OCI-LY3 (cell line): ENCODE data around the gene SLC16A9.

Experiments
- CTCF ChIP-seq: fragments of 200-600, 300-600 bp; sonication (generic); IDR thresholded peaks from 2 replicates; pipeline ENCODE4 v1.5.1; 2014; ENCODE audit warnings: antibody characterized with exemption, low read length, low read depth
- EZH2phosphoT487 ChIP-seq: fragments of 200-600 bp; shearing (Covaris generic); IDR thresholded peaks from 2 replicates; pipeline ENCODE4 v1.6.1; 2018; ENCODE audit warnings: antibody characterized with exemption, mixed run types, low read depth

DNA sequence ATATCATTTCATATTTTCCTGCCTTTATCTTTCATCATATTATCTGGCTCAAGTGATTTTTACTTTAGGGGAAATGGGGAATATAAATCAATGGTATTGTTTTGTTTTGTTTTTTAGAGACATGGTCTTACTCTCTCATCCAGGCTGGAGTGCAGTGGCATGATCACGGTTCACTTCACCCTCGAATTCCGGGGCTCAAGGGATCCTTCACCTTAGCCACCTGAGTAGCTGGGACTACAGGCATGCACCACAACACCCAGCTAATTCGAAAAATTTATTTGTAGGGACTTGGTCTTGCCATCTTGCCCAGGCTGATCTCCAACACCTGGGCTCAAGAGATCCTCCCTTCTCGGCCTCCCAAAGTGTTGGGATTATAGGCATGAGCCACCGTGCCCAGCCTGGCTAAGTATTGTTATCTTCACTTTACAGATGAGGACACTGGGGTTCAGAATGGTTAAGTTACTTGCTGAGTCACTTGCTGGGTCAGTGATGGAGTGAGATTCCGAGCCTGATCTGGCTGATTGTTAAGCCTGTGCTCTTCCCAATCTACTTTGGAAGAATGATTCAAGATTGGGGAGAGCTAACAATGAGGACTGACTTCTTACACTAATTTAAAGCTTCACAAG is 3.7 kb upstream of the SLC16A9 start:
- TF ChIP-seq CTCF (no peak), EZH2phosphoT487 (no peak)
